Breast epithelium (tissue), 3 donors: ENCODE results near the gene FRMD3.

ENCODE experiments used
- POLR2A ChIP-seq: fragments of 450-650 bp; IDR thresholded peaks from one replicate; pipeline ENCODE4 v1.6.1; 2016; ENCODE audit warnings: antibody characterized with exemption, mild to moderate bottlenecking, moderate library complexity
- POLR2AphosphoS5 ChIP-seq, 3 donors: sonication (generic); formaldehyde crosslinking; IDR thresholded peaks; one replicate each; pipeline ENCODE4 v1.6.1; 2017; ENCODE audit warnings: antibody characterized with exemption in 3 of 3

GRCh38 chr9:83299094-83299493 is 239.1 kb downstream of the FRMD3 start:
- TF ChIP-seq POLR2A (no peak), POLR2AphosphoS5 (IDR thresholded peaks at IDR 0.05) (no peak)
